Effector CD4-positive, alpha-beta T cell (primary cell): ENCODE measurements around the gene DGLUCY.
"Not testable (repeated sequence)": the region's sequence is repeated elsewhere in the genome, so short reads cannot be mapped to it uniquely, and the experiment has no call there.

Experiments
- DNase-seq: peaks from one replicate; pipeline ENCODE4 v3.0.0-alpha.2; 2020

DGLUCY gene

GRCh38 chr14:91264151-91265150 is 150.6 kb downstream of the DGLUCY start:
- no peak for DNase-seq

- no peak for DNase-seq
Observed at GRCh38 chr14:91265404-91265803, 151.5 kb downstream of the DGLUCY start.

- DNase-seq, result not testable (repeated sequence)
Observed at GRCh38 chr14:91266276-91266675, 152.4 kb downstream of the DGLUCY start.

GRCh38 chr14:91267965-91268437 is 154.1 kb downstream of the DGLUCY start:
- no peak for DNase-seq

GRCh38 chr14:91269076-91269991 is 155.5 kb downstream of the DGLUCY start:
- DNase-seq, result no peak

- DNase-seq, result no peak
Observed at GRCh38 chr14:91270188-91270587, 156.3 kb downstream of the DGLUCY start.

GRCh38 chr14:91270619-91271018 is 156.7 kb downstream of the DGLUCY start:
- DNase-seq, result no peak

- no peak for DNase-seq
Observed at GRCh38 chr14:91271639-91272038, 157.8 kb downstream of the DGLUCY start.

GRCh38 chr14:91272341-91273272 is 158.7 kb downstream of the DGLUCY start:
- DNase-seq, result no peak

- no peak for DNase-seq
Observed at GRCh38 chr14:91273273-91273884, 159.5 kb downstream of the DGLUCY start.

GRCh38 chr14:91273885-91274273 is 160.0 kb downstream of the DGLUCY start:
- no peak for DNase-seq

GRCh38 chr14:91274796-91275195 is 160.9 kb downstream of the DGLUCY start:
- no peak for DNase-seq
